HepG2 (cell line): ENCODE measurements around the gene PARP6. TPM values are rescaled to one million over a fixed set of nuclear protein-coding genes. Genes with fewer than 3 reads are reported as not detected.
A peak's percentile ranks its signal among the peaks of the same experiment; 100 is the strongest.

ENCODE experiments used
- HIVEP1 ChIP-seq: sonication (generic); formaldehyde crosslinking; IDR thresholded peaks from 2 replicates; pipeline ENCODE4 v1.4.0; 2020; ENCODE audit warnings: mild to moderate bottlenecking, missing genetic modification reagents
- KLF11 ChIP-seq: IDR thresholded peaks from 2 replicates; pipeline ENCODE4 v1.6.1; 2016; ENCODE audit warnings: missing compliant biosample characterization
- KMT2B ChIP-seq: IDR thresholded peaks from 2 replicates; pipeline ENCODE4 v1.6.1; 2016; ENCODE audit warnings: missing genetic modification reagents, missing compliant biosample characterization
- NONO ChIP-seq, 2 experiments: fragments of 450-650 bp in 1 of 2; sonication (generic) in 1 of 2; formaldehyde crosslinking in 1 of 2; IDR thresholded peaks in 1 of 2; conservative IDR thresholded peaks in 1 of 2; 2 replicates each; pipeline versions ENCODE4 v1.6.1 to v1.8.0; 2017 to 2022; ENCODE audit warnings: mild to moderate bottlenecking in 1 of 2, missing genetic modification reagents in 1 of 2, moderate library complexity in 1 of 2
- SUZ12 ChIP-seq: fragments of 150-350 bp; IDR thresholded peaks from 2 replicates; pipeline ENCODE4 v1.6.1; 2014; ENCODE audit warnings: low read depth, low read length
- ZNF124 ChIP-seq: sonication (generic); formaldehyde crosslinking; IDR thresholded peaks from 2 replicates; pipeline ENCODE4 v1.4.0; 2020; ENCODE audit warnings: missing genetic modification reagents
- ZNF230 ChIP-seq: sonication (generic); formaldehyde crosslinking; IDR thresholded peaks from 2 replicates; pipeline ENCODE4 v1.4.0; 2020; ENCODE audit warnings: mild to moderate bottlenecking, missing genetic modification reagents
- ZNF333 ChIP-seq: sonication (generic); formaldehyde crosslinking; IDR thresholded peaks from 2 replicates; pipeline ENCODE4 v1.4.0; 2020; ENCODE audit warnings: mild to moderate bottlenecking, missing genetic modification reagents, borderline replicate concordance
- ZNF484 ChIP-seq: sonication (generic); formaldehyde crosslinking; IDR thresholded peaks from 2 replicates; pipeline ENCODE4 v1.5.1; 2020; ENCODE audit warnings: mild to moderate bottlenecking, low read depth, missing genetic modification reagents, borderline replicate concordance
- ZNF556 ChIP-seq: sonication (generic); formaldehyde crosslinking; IDR thresholded peaks from 2 replicates; pipeline ENCODE4 v1.4.0; 2020; ENCODE audit warnings: mild to moderate bottlenecking, missing genetic modification reagents, borderline replicate concordance
- ZNF737 ChIP-seq: sonication (generic); formaldehyde crosslinking; IDR thresholded peaks from 2 replicates; pipeline ENCODE4 v1.5.0; 2020; ENCODE audit warnings: missing genetic modification reagents, mild to moderate bottlenecking, borderline replicate concordance
- ZSCAN29 ChIP-seq: sonication (generic); formaldehyde crosslinking; conservative IDR thresholded peaks from 2 replicates; pipeline ENCODE4 v1.4.0; 2020; ENCODE audit warnings: mild to moderate bottlenecking, missing genetic modification reagents
- polyA plus RNA-seq, 8 experiments: library from polyadenylated mRNA; depleted of rRNA in 3 of 8; stranded (reverse) in 7 of 8; unstranded in 1 of 8; fragments of >200 nt; fragmentation: Illumina TruSeq in 4 of 8; extraction: Trizol in 4 of 8; gene quantifications; 2 replicates each; pipeline versions ENCODE4 v1.2.1 to v1.2.3, GENCODE V29; 2011 to 2016; ENCODE audit warnings: low read depth in 4 of 8, missing spikeins in 1 of 8, mixed read lengths in 1 of 8; ENCODE audit not compliant: insufficient read depth in 1 of 8
- total RNA-seq, 5 experiments: library from RNA; depleted of rRNA; stranded (reverse); fragments of >200 nt; fragmentation: Illumina TruSeq; extraction: Trizol; gene quantifications; 2 replicates each; pipeline ENCODE4 v1.2.3, GENCODE V29; 2016; ENCODE audit warnings: low read depth in 1 of 5
- TF ChIP-seq, protein P1 (sequence below): sonication (generic); formaldehyde crosslinking; IDR thresholded peaks from 2 replicates; pipeline ENCODE4 v1.4.0; 2020; ENCODE audit warnings: missing genetic modification reagents, borderline replicate concordance
- TF ChIP-seq, protein P2 (sequence below): sonication (generic); formaldehyde crosslinking; IDR thresholded peaks from 2 replicates; pipeline ENCODE4 v1.4.0; 2020; ENCODE audit warnings: missing genetic modification reagents
- TF ChIP-seq, protein P3 (sequence below): sonication (generic); formaldehyde crosslinking; IDR thresholded peaks from one replicate; pipeline ENCODE4 v1.5.1; 2020; ENCODE audit warnings: mild to moderate bottlenecking, missing genetic modification reagents; ENCODE audit errors: not compliant biosample characterization

Gene PARP6
- total and polyA plus RNA-seq, 2 of the 13 experiments (the other 11 are each of a cell fraction or from before 2014, with no cell fraction given), result 0.22 to 0.87 TPM

DNA sequence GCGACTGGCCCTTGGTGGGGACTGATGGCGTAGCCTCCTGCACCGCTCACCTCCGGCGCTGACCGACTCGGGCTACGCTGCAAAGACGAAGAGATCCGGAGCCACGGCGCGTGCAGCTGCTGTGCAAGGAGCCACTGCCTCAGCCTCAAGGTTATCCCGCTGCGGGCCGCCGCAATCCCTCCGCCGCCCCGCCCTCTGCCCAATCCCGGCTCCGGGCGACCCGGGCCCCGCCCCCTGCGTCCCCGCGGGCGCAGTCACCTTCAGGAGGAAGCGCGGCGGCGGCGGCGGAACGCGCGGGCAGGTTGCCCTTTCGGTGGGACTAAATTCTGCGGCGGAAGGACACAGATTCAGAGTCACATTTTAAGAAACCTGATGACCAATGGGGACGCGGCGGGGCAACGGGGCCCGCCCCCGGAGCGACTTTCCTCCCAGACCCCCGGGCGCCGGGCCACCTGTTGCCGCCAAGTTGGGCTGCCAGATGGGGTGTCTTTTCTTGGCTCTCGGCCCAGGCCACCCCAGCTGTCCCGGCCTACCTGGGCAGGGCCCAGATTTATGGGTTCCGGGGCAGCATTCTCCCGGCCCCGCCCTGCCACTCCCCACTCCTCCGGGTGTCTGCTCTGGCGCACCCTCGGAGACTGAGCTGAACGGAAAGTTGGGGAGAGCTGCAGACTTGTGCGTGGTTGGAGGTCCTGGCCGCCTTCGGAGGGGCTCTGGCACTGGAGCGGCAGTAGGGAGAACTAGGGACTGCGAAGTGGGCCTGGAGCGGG lies 41.1 kb downstream of the PARP6 start, which contains the start of gene PKM (continued):
- TF ChIP-seq SUZ12 (no peak), ZSCAN29 (CRISPR knock-in tag) (peak; percentile 76; the same call in 1 of the 2 replicates), ZNF124 (CRISPR knock-in tag) (peak; percentile 79), ZNF484 (peak; percentile 22; the same call in 1 of the 2 replicates), HIVEP1 (CRISPR knock-in tag) (no peak), ZNF333 (CRISPR knock-in tag) (peak; percentile 33; the same call in 1 of the 2 replicates), ZNF230 (CRISPR knock-in tag) (peak; percentile 50; the same call in 1 of the 2 replicates), KMT2B (CRISPR knock-in tag) (no peak), ZNF556 (CRISPR knock-in tag) (peak; percentile 65; the same call in 1 of the 2 replicates), ZNF737 (peak; percentile 59; the same call in 1 of the 2 replicates), NONO (IDR thresholded peaks at IDR 0.05) (no peak), NONO (CRISPR knock-in tag; conservative IDR thresholded peaks at IDR 0.05) (peak; percentile 89), KLF11 (peak; percentile 64; the same call in 1 of the 2 replicates)
- TF ChIP-seq, protein P1, sequence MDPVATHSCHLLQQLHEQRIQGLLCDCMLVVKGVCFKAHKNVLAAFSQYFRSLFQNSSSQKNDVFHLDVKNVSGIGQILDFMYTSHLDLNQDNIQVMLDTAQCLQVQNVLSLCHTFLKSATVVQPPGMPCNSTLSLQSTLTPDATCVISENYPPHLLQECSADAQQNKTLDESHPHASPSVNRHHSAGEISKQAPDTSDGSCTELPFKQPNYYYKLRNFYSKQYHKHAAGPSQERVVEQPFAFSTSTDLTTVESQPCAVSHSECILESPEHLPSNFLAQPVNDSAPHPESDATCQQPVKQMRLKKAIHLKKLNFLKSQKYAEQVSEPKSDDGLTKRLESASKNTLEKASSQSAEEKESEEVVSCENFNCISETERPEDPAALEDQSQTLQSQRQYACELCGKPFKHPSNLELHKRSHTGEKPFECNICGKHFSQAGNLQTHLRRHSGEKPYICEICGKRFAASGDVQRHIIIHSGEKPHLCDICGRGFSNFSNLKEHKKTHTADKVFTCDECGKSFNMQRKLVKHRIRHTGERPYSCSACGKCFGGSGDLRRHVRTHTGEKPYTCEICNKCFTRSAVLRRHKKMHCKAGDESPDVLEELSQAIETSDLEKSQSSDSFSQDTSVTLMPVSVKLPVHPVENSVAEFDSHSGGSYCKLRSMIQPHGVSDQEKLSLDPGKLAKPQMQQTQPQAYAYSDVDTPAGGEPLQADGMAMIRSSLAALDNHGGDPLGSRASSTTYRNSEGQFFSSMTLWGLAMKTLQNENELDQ (CRISPR knock-in tag), result no peak
- TF ChIP-seq, protein P2, sequence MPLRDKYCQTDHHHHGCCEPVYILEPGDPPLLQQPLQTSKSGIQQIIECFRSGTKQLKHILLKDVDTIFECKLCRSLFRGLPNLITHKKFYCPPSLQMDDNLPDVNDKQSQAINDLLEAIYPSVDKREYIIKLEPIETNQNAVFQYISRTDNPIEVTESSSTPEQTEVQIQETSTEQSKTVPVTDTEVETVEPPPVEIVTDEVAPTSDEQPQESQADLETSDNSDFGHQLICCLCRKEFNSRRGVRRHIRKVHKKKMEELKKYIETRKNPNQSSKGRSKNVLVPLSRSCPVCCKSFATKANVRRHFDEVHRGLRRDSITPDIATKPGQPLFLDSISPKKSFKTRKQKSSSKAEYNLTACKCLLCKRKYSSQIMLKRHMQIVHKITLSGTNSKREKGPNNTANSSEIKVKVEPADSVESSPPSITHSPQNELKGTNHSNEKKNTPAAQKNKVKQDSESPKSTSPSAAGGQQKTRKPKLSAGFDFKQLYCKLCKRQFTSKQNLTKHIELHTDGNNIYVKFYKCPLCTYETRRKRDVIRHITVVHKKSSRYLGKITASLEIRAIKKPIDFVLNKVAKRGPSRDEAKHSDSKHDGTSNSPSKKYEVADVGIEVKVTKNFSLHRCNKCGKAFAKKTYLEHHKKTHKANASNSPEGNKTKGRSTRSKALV, result 0 out of 2 replicates have a peak, but pooled peaks have one; percentile 16
- TF ChIP-seq, protein P3, sequence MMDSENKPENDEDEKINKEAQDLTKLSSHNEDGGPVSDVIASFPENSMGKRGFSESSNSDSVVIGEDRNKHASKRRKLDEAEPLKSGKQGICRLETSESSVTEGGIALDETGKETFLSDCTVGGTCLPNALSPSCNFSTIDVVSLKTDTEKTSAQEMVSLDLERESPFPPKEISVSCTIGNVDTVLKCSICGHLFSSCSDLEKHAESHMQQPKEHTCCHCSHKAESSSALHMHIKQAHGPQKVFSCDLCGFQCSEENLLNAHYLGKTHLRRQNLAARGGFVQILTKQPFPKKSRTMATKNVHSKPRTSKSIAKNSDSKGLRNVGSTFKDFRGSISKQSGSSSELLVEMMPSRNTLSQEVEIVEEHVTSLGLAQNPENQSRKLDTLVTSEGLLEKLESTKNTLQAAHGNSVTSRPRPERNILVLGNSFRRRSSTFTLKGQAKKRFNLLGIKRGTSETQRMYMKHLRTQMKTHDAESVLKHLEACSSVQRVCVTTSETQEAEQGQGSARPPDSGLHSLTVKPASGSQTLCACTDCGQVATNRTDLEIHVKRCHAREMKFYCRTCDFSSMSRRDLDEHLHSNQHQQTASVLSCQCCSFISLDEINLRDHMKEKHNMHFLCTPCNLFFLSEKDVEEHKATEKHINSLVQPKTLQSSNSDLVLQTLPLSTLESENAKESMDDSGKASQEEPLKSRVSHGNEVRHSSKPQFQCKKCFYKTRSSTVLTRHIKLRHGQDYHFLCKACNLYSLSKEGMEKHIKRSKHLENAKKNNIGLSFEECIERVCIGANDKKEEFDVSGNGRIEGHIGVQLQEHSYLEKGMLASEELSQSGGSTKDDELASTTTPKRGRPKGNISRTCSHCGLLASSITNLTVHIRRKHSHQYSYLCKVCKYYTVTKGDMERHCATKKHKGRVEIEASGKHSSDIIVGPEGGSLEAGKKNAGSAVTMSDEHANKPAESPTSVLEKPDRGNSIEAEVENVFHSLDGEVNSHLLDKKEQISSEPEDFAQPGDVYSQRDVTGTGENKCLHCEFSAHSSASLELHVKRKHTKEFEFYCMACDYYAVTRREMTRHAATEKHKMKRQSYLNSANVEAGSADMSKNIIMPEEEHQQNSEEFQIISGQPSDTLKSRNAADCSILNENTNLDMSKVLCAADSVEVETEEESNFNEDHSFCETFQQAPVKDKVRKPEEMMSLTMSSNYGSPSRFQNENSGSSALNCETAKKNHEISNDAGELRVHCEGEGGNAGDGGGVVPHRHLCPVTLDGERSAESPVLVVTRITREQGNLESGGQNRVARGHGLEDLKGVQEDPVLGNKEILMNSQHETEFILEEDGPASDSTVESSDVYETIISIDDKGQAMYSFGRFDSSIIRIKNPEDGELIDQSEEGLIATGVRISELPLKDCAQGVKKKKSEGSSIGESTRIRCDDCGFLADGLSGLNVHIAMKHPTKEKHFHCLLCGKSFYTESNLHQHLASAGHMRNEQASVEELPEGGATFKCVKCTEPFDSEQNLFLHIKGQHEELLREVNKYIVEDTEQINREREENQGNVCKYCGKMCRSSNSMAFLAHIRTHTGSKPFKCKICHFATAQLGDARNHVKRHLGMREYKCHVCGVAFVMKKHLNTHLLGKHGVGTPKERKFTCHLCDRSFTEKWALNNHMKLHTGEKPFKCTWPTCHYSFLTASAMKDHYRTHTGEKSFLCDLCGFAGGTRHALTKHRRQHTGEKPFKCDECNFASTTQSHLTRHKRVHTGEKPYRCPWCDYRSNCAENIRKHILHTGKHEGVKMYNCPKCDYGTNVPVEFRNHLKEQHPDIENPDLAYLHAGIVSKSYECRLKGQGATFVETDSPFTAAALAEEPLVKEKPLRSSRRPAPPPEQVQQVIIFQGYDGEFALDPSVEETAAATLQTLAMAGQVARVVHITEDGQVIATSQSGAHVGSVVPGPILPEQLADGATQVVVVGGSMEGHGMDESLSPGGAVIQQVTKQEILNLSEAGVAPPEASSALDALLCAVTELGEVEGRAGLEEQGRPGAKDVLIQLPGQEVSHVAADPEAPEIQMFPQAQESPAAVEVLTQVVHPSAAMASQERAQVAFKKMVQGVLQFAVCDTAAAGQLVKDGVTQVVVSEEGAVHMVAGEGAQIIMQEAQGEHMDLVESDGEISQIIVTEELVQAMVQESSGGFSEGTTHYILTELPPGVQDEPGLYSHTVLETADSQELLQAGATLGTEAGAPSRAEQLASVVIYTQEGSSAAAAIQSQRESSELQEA (CRISPR knock-in tag), result peak; percentile 64
